Upper lobe of left lung (tissue), 4 donors: ENCODE results near the gene CADPS.

Experiments used
- CTCF ChIP-seq, 6 experiments: fragments of 450-650 bp in 4 of 6; fragments of 200-600 bp in 2 of 6; sonication (generic) in 2 of 6; IDR thresholded peaks; one replicate each; pipeline ENCODE4 v1.5.1; 2016 to 2019; ENCODE audit warnings: antibody characterized with exemption in 6 of 6
- POLR2AphosphoS5 ChIP-seq, 2 donors: sonication (generic); formaldehyde crosslinking; IDR thresholded peaks; one replicate each; pipeline ENCODE4 v1.5.1; 2017; ENCODE audit warnings: antibody characterized with exemption in 2 of 2

DNA sequence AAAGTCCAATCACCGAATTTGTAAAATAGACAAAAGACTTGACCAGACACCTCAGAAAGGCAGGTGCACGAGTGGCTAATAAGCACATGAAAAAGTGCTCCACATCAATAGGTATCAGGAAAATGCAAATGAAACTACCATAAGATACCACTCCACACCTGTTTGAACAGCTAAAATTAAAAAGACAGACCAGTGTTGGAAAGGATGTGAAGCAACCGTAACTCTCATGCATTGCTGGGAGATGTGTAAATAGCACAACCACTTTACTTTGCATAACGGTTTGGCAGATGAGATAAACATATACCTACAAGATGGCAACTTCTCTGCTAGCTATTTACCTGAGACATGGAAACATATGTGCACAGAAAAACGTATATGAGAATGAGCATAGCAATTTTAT is 56.9 kb downstream of the CADPS start:
- TF ChIP-seq CTCF (IDR thresholded peaks at IDR 0.05) = no peak
- no peak for TF ChIP-seq POLR2AphosphoS5 (IDR thresholded peaks at IDR 0.05)
